ENCODE data around the gene PTPN1. TPM values are rescaled to one million over a fixed set of nuclear protein-coding genes. Genes with fewer than 3 reads are reported as not detected.

The PTPN1 gene
- total RNA-seq, 1 experiment from 2014 or later: 30.8 TPM

GRCh38 chr20:50578778-50579165 lies 68.6 kb downstream of the PTPN1 start:
- no peak overlapping the region for H3K9ac ChIP-seq (ENCODE audit: extremely low read depth, insufficient read length, low read length)
- no peak overlapping the region for H2AK5ac ChIP-seq (ENCODE audit: insufficient read length, low read length)
- H2BK15ac ChIP-seq (ENCODE audit: low read depth, low read length): no peak overlapping the region
- no peak overlapping the region for H3K23ac ChIP-seq (ENCODE audit: insufficient read length, low read depth, low read length)
- H3K27me3 ChIP-seq (ENCODE audit: insufficient read depth, low read length): no peaks in the 10 kb centered on the region
- DNase-seq: no peak
- Mint-ChIP-seq H3K4me3 (no peak overlapping the region), H3K27me3 (ENCODE audit: low read depth) (no peaks in the 10 kb centered on the region), H3K36me3 (ENCODE audit: insufficient read depth in 1 of 3, low read depth in 3 of 3) (peaks cover 25 to 73% (median 72%) of the 10 kb centered on the region in 3 experiments; a peak in 6 of 7 replicates), H3K27ac (peak overlapping the region in 1 of 3 experiments; percentile 41; a peak in 1 of 7 replicates), H3K4me1 (peaks cover 0 to 5% of the 10 kb centered on the region in 2 experiments; a peak in 2 of 4 replicates), H3K9me3 (no peaks in the 10 kb centered on the region)
- H2BK20ac ChIP-seq (ENCODE audit: low read depth, low read length, poor library complexity, severe bottlenecking): no peak overlapping the region
- no peak overlapping the region for H3K14ac ChIP-seq (ENCODE audit: insufficient read depth, low read length)
- H3K79me1 ChIP-seq (ENCODE audit: insufficient read depth, low read depth, low read length, poor library complexity, severe bottlenecking): no peaks in the 10 kb centered on the region
- H3K79me2 ChIP-seq (ENCODE audit: insufficient read depth, low read length): no peaks in the 10 kb centered on the region
- no peak overlapping the region for H4K91ac ChIP-seq (ENCODE audit: insufficient read length, low read depth, low read length)
- no peak overlapping the region for H3K27ac ChIP-seq (ENCODE audit: insufficient read length, low read depth, low read length)
- H2AFZ ChIP-seq (ENCODE audit: low read length): no peak overlapping the region
- H3T11ph ChIP-seq (ENCODE audit: low read length): no peak overlapping the region
- no peak overlapping the region for H3K18ac ChIP-seq (ENCODE audit: insufficient read length, low read depth, low read length)
- H3K23me2 ChIP-seq (ENCODE audit: insufficient read length, low read depth, low read length, poor library complexity, severe bottlenecking): no peaks in the 10 kb centered on the region
- no peak overlapping the region for H3K56ac ChIP-seq (ENCODE audit: insufficient read length, low read depth, low read length)
- no peak overlapping the region for H4K5ac ChIP-seq (ENCODE audit: insufficient read length, low read depth, low read length)
- H3K9me3 ChIP-seq (ENCODE audit: control insufficient read depth, low read depth, low read length): no peaks in the 10 kb centered on the region
- H2BK12ac ChIP-seq (ENCODE audit: insufficient read length, low read depth, low read length): no peak overlapping the region
- no peaks in the 10 kb centered on the region for H4K20me1 ChIP-seq (ENCODE audit: control insufficient read depth, insufficient read depth, insufficient read length)
- H3K4ac ChIP-seq (ENCODE audit: low read depth, low read length): no peak overlapping the region
- H3K4me2 ChIP-seq (ENCODE audit: insufficient read depth, insufficient read length, low read length): no peak overlapping the region
- no peak overlapping the region for H2BK120ac ChIP-seq (ENCODE audit: low read depth, low read length, poor library complexity, severe bottlenecking)
- H2BK5ac ChIP-seq (ENCODE audit: insufficient read length, low read length): no peak overlapping the region
- no peak overlapping the region for H4K8ac ChIP-seq (replicated peaks; ENCODE audit: insufficient read length, low read depth, low read length)
- WGBS (ENCODE audit: extremely low coverage, insufficient read length, low lambda C conversion rate): no CpG with 5 or more reads among the region's 5 CpGs
- no peaks in the 10 kb centered on the region for H3K4me1 ChIP-seq (ENCODE audit: insufficient read depth, low read length)
- TF ChIP-seq CTCF (conservative IDR thresholded peaks at IDR 0.05): no peak
